PC-9 (cell line): ENCODE results near the gene MAGI1.

Experiments used
- EZH2 ChIP-seq: fragments of 200-600 bp; sonication (generic); IDR thresholded peaks from 2 replicates; pipeline ENCODE4 v1.8.0; 2017; ENCODE audit warnings: antibody characterized with exemption, low read depth
- TF ChIP-seq, protein P1 (sequence below): fragments of 200-600 bp; sonication (generic); conservative IDR thresholded peaks from 2 replicates; pipeline ENCODE4 v1.6.1; 2017; ENCODE audit warnings: mixed run types, antibody characterized with exemption, mild to moderate bottlenecking, moderate library complexity

DNA sequence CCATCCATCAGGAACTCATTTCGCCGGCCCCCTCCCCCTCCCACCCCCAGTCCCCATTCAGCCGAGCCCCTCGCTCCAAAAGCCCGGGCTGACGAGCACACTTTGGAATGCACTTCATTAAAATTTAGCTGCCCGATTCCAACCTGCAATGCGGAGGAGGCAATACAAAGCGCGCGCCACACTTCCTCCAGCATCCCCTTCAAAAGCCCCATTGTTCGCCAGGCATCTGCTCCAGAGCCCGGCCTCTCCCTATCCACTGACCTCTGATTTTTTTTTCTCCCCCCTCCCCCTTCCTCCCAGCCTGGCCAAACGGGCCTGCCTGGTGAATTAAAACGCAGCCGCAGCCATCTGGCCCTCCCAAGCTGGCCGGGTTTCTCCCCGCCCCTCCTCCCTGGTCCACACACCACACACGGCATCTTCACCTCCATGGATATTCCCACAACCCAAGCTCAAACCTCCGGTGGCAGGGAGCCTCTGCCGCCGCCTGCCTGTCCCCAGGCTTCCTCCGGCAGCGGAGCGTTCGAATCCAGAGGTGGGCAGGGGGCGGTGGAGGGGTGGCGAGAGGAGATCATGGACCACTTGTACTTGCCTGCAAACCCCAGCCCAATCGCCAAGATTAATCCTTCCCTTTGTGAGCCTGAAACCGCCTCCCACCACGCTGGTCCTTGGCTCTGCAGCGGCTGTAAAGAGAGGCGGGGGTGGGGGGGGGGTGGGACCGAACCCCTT, 441.3 kb downstream of the MAGI1 start:
- TF ChIP-seq, protein P1, sequence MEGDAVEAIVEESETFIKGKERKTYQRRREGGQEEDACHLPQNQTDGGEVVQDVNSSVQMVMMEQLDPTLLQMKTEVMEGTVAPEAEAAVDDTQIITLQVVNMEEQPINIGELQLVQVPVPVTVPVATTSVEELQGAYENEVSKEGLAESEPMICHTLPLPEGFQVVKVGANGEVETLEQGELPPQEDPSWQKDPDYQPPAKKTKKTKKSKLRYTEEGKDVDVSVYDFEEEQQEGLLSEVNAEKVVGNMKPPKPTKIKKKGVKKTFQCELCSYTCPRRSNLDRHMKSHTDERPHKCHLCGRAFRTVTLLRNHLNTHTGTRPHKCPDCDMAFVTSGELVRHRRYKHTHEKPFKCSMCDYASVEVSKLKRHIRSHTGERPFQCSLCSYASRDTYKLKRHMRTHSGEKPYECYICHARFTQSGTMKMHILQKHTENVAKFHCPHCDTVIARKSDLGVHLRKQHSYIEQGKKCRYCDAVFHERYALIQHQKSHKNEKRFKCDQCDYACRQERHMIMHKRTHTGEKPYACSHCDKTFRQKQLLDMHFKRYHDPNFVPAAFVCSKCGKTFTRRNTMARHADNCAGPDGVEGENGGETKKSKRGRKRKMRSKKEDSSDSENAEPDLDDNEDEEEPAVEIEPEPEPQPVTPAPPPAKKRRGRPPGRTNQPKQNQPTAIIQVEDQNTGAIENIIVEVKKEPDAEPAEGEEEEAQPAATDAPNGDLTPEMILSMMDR: no peak
- TF ChIP-seq EZH2: no peak
